NCI-H2107 (cell line): ENCODE data around the gene DMBT1.

Experiments
- DNase-seq: peaks from one replicate; lab custom pipeline; 2025; lab: John Stamatoyannopoulos, UW

Gene DMBT1

GRCh38 chr10:122673269-122673668 lies 112.7 kb downstream of the DMBT1 start:
- no peak for DNase-seq

GRCh38 chr10:122673731-122674130 lies 113.2 kb downstream of the DMBT1 start:
- no peak for DNase-seq

GRCh38 chr10:122674781-122675180 lies 114.2 kb downstream of the DMBT1 start:
- DNase-seq, result no peak

- DNase-seq, result no peak
These were observed 114.7 kb downstream of the DMBT1 start for GRCh38 chr10:122675278-122675677.

GRCh38 chr10:122678266-122678665 lies 117.7 kb downstream of the DMBT1 start:
- DNase-seq, result no peak

GRCh38 chr10:122682522-122682921 lies 122.0 kb downstream of the DMBT1 start:
- DNase-seq, result no peak

GRCh38 chr10:122688293-122688989 lies 127.9 kb downstream of the DMBT1 start:
- DNase-seq, result no peak

- no peak for DNase-seq
These were observed 128.7 kb downstream of the DMBT1 start for GRCh38 chr10:122689146-122689820.

GRCh38 chr10:122692744-122693143 lies 132.2 kb downstream of the DMBT1 start:
- no peak for DNase-seq
